CD4-positive, alpha-beta T cell treated with Interleukin-15 for 4 hours (primary cell): ENCODE measurements around the gene TRIM38.
"Not testable (repeated sequence)": the region's sequence is repeated elsewhere in the genome, so short reads cannot be mapped to it uniquely, and the experiment has no call there.

ENCODE experiments used
- DNase-seq: peaks from one replicate; pipeline ENCODE4 v3.0.0-alpha.2; 2020; ENCODE audit warnings: low spot score

The TRIM38 gene

DNA sequence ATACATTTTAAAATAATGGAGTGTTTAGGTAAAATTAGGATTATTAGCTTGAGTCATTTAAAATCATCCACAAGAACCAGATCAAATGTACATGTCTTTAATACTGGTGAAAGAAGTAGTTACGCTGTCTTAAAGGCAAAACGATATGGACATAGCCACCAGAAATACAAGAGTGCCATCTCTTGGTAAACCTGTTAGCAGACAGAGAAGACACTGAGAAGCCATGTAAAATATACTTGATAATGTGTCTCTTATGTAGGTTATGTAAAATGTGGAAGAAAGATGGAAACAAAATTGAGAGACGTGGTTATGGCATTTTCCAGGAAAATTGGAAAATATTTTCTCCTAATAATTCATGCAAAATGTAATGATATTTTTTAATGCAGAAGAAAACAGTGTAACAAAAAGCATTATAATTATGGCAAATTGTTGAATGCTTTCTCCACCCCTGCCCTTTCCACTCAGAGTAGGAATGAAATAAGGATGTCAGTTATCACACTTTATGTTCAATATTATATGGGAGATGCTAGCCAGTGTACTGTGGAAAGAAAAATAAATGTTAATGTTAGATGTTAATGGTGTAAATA is 19.9 kb upstream of the TRIM38 start:
- DNase-seq: peak; percentile 50

DNA sequence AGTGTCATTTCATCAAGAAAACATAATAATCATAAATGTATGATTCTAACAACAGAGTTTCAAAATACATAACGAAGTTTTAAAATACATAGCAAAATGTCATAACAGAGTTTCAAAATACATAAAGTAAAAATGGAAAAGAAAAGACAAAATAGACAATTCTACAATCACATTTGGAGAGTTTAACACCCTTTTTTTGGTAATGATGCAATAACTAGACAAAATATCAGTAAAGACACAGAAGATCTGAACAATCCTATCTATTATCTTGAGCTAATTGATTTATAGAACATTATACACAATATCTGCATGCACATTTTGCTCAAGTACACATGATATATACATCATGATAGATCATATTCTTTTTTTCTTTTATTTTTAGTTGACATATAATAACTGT is 18.7 kb upstream of the TRIM38 start:
- no peak for DNase-seq

DNA sequence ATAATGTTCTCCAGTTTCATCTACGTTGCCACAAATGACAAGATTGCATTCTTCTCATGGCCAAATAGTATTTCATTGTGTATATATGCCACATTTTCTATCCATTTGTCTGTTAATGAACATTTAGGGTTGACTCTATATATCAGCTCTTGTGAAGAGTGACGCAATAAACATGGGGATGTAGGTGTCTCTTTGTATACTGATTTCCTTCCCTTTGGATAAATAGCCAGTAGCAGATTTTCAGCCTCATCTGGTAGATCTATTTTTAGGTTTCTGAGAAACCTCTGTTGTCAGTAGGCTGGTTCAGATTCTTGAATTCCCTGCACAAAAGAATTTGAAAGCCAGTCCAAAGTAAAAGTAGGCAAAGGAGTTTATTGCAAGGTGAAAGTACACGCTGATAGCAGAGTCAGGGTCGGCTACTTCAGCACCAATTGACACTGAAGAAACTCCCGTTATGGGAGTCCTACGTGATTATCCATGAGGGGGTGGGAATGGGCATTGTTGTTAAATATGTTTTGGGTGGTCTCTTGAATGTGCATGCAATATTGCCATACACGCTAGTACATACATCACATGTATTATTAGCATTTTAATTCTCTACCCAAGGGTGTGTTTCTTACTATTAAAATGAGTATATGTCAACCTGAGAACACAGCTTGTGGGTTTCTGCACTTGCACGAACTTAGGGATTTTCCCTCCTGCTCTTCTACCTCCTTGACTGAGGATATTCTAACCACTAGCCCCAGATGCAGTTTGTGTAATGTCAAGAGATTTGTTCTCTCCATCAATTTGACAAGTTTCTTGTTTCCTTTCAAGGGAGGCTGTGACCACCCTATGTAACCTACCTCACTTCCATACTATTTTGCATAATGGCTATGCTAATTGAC is 17.7 kb upstream of the TRIM38 start:
- no peak for DNase-seq

DNA sequence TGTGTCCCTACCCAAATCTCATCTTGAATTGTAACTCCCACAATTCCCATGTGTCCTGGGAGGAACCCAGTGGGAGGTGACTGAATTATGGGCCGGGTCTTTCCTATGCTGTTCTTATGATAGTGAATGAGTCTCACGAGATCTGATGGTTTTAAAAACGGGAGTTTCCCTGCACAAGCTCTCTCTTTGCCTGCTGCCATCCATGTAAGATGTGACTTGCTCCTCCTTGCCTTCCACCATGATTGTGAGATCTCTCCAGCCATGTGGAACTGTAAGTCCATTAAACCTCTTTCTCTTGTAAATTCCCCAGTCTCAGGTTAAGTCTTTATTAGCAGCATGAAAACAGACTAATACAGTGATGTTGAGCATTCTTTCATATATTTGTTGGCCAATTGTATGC is 16.9 kb upstream of the TRIM38 start:
- not testable (repeated sequence) for DNase-seq

DNA sequence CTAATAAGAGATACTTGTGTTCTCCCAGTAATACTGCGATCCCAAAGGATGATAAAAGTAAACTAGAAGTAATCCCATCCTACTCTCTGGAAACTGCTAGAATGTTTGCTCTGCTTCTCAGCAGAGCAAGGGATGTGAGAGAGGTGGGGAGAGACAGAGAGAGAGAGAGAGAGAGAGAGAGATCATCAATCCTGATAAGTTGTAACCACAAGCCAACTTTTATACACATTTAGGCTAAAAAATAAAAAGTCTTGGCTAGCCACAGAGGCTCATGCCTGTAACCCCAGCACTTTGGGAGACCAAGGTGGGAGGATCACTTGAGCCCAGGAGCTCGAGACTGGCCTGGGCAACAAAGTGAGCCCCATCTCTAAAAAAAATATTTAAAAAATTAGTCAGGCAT is 16.0 kb upstream of the TRIM38 start:
- DNase-seq: no peak

DNA sequence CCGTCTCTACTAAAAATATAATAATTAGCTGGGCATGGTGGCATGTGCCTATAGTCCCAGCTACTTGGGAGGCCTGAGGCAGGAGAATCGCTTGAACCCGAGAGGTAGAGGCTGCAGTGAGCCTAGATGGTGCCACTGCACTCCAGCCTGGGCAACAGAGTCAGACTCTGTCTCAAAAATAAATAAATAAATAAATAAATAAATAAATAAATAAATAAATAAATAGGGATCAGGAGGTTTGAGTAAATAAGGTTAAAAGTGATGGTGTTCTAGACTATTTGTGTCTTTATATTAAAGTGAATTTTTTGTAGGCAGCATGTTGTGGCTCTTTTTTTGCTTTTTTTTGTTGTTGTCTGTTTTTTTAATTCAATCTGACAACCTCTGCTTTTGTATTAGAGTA is 15.1 kb upstream of the TRIM38 start:
- not testable (repeated sequence) for DNase-seq

DNA sequence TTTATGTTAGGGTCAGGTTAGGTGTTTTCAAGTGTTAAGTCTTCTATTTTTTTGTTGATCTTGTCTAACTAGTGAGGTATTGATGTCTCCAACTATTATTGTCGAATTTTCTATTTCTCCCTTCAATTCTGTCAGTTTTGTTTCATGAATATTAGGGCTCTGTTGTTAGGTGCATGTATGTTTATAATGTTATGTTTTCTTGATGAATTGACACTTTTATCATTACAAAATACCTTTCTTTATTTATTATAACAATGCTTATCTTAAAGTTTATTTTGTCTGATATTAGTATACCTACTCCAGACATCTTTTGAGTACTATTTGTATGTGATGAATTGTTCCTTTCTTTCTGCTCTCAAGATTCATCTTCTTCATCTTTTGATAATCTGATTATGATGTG is 12.9 kb upstream of the TRIM38 start:
- no peak for DNase-seq

DNA sequence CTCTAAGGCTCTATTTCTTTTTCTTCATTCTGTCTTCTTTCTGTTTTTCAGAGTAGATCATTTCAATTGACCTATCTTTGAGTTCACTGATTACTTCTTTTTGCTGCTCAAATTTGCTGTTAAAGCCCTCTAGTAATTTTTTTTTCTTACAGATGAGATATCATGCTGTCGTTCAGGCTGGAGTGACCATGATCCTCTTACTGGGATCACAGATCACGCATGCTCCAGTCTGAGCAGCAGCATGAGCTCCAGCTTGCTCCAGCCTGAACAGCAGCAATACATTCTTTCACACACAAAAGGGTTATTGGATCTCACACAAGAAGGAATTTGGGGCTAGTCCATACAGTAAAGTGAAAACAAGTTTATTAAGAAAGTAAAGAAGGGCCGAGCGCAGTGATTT is 12.3 kb upstream of the TRIM38 start:
- DNase-seq: no peak

DNA sequence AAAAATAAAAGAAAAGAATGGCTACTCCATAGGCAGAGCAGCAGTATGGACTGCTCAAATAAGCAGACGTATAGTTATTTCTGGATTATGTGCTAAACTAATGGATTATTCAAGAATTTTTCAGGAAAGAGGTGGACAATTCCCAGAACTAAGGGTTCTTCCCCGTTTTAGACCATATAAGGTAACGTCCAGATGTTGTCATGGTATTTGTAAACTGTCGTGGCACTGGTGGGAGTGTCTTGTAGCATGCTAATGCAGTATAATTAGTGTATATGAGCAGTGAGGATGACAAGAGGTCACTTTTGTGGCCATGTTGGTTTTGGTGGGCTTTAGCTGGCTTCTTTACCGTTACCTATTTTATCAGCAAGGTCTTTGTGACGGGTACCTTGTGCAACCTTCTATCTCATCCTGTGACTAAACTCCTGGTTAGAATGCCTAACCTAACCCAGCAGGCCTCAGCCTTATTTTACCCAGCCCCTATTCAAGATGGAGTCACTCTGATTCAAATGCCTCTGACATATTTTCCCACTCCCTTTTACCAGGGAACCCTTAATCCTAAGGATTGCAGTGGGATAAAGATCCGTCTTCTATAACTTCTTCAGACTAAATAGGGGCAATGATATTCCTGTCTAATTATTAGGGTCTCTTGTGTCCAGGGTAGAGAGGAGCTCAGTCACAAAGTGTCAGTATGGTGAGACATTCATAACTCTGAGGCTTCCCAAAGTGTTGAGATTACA is 11.1 kb upstream of the TRIM38 start:
- no peak for DNase-seq

DNA sequence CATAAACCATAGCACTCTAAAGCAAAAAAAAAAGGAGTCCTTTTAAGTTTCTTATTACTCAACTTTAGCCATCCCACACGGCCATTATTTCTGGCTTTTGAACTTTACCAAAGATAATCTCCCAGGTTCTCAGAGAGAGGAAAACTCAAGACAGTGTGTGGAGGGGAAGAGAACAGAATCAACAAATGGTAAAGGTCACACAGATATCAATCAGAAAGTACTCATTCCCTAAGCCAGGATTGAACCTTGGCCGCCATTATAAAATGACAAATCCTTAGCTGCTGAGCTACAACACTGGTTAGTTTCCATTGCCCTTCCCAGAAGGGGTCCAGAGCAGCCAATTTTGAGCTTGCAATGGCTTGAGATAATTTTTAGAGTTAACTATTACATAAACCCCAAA is 10.1 kb upstream of the TRIM38 start:
- DNase-seq: no peak

DNA sequence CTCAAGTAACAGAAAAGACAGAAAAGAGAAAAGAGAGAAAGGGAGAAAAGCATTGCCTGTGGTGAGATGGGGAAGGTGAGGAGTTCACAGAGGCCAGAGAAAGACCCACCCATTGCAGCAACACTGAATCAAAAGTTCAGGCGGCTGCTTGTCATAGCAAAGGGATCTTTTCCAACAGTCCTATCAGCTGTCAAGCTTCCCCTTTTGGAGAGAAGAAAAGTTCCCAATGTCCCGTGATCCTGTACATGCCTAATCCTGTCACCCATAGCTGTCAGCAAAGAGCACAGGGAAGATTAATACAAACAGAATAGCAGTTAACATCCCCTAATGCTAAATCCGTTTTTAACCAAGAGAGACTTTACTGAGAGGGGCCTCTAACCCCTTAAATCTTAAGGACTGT is 8.9 kb upstream of the TRIM38 start:
- DNase-seq: no peak

DNA sequence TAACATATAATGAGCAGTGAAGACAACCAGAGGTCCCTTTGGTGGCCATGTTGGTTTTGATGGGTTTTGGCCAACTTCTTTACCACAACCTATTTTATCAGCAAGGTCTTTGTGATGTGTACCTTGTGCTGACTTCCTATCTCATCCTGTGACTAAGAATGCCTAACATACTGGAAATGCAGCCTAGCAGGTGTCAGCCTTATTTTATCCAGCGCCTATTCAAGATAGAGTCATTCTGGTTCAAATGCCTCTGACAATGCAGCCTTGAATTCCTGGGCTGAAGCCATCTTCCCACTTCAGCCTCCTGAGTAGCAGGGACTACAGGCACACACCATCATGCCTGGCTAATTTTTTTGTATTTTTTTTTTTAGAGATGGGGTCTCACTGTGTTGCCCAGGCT is 7.8 kb upstream of the TRIM38 start:
- DNase-seq: no peak

DNA sequence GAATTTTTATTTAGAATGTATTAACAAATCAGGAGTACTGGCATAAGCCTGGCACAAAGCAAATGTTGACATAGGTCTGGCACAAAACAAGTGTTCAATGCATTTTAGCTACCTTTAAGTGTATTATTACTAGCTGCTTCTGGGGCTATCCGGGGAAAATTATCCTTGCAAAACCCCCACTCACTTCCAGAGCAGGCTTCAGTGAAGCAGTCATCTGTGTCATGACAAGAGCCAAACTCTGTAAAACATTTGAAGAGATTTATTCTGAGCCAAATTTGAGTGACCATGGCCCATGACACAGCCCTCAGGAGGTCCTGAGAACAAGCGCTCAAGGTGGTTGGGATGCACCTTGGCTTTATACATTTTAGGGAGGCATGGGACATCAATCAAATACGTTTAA is 6.4 kb upstream of the TRIM38 start:
- DNase-seq: no peak

DNA sequence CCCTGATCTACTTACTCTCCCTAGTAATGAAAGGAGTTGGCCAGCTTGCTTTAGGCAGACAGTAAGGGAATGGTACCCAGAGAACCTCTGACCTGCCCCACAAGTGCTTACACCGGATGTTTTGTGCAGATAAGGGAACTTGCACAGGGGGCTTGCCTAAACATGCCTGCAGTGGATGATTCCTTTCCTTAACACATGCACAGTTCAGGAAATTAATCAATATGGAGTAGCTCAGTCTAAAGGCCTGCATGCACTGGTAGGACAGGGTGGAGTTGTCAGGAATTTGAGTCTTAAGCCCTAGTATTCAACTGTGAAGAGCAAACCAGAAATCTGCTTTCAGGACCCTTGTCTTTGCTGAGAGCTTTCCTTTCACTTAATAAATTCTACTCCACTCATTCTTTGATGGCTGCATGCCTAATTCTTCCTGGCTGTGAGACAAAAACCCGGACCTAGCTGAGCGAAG is 3.9 kb upstream of the TRIM38 start:
- no peak for DNase-seq

DNA sequence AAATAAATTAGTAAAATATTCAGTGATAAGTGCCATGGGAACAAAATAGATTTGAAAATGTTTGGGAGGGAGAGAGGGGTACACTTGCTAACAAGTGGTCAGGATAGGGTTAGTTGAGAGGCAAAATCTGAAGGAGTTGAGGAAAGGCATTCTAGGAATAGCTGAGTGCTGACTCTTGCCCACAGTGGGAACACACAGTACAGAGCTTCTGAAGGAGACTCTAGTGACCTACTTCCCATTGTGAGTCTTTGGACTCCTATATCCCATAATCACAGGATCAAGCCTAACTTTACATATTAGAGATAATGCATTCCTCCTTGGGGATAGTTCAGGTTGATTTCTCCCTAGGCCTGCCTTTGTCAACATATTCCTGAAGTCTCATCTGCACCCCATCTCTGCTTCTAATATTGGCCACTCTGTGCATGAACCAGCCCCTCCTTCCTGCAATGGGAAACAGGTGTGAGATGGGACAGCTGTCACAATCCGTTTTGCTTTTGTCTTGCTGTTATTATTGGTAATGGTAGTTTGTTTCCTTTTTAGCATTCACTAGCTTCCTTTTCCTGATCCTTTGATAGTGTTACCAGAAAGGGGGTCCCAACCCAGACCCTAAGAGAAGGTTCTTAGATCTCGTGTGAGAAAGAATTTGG is 2.6 kb upstream of the TRIM38 start:
- DNase-seq: no peak

DNA sequence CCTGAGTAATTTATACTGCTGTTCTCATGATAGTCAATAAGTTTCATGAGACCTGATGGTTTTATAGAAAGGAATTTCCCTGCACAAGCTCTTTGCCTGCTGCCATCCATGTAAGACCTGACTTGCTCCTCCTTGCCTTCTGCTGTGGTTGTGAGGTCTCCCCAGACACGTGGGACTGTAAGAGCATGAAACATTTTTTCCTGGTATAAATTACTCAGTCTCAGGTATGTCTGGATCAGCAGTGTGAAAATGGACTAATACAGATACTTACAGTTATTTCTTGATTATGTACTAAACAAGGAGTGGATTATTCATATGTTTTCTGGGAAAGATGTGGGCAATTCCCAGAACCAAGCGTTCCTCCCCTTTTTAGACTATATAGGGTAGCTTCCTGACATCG is 1.9 kb upstream of the TRIM38 start:
- peak; percentile 50 for DNase-seq

DNA sequence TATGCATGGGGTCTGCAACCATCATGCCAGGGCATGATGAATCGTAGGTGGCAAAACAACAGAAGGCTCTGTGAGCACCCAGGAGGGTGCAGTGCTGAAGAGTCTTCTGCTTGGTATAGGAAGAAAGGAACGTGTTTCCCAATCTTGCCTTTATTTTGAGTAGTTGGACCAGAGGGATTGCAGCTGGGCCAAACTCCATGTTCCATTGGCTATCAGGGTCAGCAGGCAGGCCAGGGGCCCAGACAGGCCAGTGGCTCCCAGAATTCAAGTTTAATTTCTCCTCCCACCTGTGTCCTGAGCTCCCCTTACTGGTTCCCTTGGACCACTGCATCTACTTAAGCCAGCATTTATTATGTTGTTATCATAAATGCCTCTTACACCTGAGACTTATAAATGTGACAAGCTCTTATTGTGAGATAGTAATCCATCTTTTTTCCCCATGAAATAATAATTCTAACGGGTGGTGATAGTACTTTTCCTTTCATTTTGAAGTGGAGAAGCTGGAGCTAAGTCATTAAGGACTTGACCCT is 918 bp upstream of the TRIM38 start:
- DNase-seq: no peak

DNA sequence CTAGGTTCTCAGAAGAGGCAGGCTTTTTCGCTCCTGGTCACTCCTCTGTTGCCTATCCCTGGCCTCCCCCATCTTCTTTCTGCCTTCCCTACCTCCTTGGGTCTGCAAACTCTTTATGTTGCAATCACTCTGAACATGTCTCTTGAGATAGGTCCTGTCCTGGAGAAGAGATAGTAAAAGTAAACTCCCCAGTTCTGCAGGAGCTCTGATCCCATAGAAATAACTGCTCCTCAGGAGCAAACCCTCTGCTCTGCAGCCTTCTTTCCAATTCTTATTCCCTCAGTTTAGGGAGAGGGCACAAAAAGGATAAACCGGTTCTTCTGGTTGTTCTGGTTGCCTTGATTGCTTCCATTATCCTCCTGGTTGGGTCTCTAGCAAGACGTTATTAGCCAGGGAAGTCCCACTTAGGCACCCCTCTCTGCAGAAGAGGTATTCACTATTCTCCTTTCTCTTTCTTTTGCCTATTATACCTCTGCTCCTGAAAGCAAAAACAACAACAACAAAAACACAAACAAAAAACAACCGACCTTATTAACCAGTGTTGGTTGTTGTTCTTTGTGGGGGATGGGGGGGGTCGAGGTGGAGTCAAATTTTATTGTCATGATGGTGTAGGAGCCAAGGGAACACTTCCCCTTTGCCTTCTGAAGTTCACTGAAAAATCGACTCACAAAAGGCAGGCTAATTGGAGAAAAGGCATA is 973 bp downstream of the TRIM38 start:
- DNase-seq: no peak

DNA sequence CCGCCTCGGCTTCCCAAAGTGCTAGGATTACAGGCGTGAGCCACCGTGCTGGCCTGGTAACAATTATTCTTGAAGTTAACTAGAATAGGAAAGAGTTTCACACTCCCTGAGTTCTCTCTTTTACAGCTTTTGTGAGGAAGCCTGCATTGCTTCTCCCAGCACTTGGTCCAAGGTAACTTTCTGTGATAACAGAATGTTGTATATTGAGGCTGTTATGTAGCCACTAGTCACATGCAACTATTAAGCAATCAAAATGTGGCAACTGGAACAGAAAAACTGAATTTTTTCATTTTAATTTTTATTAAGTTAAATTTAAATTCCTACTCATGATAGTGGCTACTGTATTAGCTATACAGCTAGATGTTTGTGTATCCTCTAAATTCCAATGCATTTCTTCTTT is 2.5 kb downstream of the TRIM38 start:
- no peak for DNase-seq

DNA sequence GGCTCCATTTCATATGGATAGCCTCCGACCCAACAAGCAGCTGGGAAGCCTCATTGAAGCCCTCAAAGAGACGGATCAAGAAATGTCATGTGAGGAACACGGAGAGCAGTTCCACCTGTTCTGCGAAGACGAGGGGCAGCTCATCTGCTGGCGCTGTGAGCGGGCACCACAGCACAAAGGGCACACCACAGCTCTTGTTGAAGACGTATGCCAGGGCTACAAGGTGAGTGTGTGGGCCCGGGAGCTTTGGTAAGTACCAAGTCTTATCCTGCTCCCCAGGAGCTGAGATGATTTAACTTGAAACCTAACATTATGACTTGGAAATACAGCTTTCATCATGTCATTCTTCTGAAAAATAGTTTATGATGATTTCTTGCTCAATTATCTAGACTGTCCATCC is 4.1 kb downstream of the TRIM38 start:
- no peak for DNase-seq

DNA sequence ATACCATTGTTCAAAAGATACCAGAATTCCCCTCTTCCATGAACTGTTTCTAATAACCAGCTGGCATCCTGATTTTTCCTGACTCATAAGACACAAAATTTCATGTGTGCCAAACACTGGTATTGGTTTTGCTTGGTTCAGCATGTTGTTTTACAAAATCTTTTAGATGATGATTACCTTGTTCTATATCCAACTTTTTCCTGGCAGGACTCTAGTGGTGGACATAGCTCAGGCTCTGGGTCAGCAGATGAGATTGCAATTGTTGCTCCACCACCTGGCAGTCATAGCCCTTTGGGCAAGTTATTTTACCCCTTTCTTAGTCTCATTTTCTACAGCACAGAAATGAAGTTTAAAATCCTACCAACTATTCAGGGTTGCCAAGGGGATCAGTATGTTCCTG is 6.2 kb downstream of the TRIM38 start:
- DNase-seq: no peak
